GM21360 (cell line): ENCODE measurements around the gene SENP3.

Experiments
- ATAC-seq: cut with Tn5 transposase; IDR thresholded peaks from one replicate; pipeline ENCODE4 v1.9.1; 2021; ENCODE audit warnings: mild to moderate bottlenecking, moderate library complexity; ENCODE audit not compliant: unreplicated experiment

The SENP3 gene

GRCh38 chr17:7561589-7562207 lies at the start of gene SENP3:
Gene SENP3, plus strand, starts transcription at chr17:7561919. Its CDS starts 1,158 bp downstream, at chr17:7563077.
- peak; percentile 54 for ATAC-seq

GRCh38 chr17:7512105-7512504 lies 49.6 kb upstream of the SENP3 start:
- no peak for ATAC-seq

DNA sequence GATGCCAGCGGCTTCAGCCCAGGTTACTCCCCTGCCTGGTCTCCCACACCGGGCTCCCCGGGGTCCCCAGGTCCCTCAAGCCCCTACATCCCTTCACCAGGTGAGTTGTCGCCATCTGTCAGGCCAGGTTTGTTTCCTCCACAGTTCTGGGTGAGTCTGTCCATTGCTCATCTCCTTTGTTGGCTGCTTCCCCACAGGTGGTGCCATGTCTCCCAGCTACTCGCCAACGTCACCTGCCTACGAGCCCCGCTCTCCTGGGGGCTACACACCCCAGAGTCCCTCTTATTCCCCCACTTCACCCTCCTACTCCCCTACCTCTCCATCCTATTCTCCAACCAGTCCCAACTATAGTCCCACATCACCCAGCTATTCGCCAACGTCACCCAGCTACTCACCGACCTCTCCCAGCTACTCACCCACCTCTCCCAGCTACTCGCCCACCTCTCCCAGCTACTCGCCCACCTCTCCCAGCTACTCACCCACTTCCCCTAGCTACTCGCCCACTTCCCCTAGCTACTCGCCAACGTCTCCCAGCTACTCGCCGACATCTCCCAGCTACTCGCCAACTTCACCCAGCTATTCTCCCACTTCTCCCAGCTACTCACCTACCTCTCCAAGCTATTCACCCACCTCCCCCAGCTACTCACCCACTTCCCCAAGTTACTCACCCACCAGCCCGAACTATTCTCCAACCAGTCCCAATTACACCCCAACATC lies 48.7 kb upstream of the SENP3 start:
- no peak for ATAC-seq

DNA sequence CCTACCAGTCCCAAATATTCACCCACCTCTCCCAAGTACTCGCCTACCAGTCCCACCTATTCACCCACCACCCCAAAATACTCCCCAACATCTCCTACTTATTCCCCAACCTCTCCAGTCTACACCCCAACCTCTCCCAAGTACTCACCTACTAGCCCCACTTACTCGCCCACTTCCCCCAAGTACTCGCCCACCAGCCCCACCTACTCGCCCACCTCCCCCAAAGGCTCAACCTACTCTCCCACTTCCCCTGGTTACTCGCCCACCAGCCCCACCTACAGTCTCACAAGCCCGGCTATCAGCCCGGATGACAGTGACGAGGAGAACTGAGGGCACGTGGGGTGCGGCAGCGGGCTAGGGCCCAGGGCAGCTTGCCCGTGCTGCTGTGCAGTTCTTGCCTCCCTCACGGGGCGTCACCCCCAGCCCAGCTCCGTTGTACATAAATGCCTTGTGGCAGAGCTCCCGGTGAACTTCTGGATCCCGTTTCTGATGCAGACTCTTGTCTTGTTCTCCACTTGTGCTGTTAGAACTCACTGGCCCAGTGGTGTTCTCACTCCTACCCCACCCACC lies 47.8 kb upstream of the SENP3 start:
- no peak for ATAC-seq

DNA sequence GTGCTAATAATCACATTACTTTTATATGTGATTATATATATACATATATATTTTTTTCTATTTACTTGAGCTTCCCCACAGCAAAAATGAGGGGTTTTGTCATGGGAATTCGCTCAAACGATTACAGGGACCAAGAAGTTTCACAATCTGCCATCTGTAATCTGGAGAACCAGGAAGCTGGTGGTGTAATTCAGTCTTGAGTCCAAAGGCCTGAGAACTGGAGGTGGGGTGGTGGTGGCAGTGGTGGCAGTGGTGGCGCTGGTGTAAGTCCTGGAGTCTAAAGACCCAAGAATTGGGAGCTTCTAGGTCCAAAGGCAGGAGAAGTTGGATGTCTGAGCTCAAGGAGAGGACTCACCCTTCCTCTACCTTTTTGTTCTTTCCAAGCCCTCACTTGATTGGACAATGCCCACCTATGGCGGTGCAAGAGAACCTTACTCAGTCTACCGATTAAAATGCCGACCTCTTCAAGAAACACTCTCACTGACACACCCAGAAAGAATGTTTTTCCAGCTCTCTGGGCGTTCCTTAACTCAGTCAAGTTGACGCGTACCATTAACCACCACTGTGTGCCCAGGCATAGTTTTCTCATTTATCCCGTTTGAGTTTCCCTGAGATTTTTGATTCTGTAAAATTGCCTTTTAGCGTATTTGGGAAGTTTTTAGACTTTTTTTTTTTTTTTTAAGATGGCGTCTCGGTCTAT lies 45.7 kb upstream of the SENP3 start:
- ATAC-seq = no peak

- ATAC-seq = no peak
Observed at GRCh38 chr17:7523033-7523432, 38.7 kb upstream of the SENP3 start.

GRCh38 chr17:7528842-7529241 lies 32.9 kb upstream of the SENP3 start:
- ATAC-seq = no peak

DNA sequence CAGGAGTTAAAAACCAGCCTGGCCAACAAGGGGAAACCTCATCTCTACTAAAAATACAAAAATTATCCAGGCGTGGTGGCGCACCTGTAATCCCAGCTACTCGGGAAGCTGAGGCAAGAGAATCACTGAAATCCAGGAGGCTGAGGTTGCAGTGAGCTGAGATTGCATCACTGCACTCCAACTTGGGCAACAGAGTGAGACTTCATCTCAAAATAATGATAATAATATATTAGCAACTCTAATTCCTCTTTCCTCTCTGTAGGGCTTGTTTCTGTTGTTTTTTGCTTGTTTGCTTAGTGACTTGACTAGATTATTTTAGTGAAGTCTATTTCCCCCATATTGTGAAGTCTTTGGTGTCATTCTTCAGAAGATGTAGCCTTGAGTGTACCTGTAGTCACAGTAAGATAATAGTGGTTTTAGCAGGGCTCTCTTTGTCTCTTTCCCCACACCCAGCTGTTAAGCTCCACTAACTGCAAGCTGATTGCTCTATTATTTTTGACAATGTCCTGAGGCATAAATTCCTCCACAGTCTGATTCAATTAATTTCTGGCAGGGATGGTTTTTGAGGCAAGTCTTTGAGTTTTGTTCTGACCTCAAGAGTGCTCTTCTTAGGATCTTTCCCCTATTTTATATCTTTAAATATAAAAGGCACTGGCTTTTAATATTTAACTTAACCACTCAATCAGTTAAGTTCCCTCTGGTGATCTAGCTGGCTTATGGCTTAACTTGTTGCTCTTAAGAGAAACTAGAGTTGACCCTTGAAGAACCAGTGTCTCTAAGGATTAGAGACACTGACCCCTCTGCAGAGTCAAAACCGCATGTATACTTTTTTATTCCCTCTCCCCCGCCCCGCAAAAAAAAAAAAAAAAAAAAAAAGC lies 31.5 kb upstream of the SENP3 start:
- no peak for ATAC-seq

GRCh38 chr17:7538050-7538449 lies 23.7 kb upstream of the SENP3 start:
- no peak for ATAC-seq

DNA sequence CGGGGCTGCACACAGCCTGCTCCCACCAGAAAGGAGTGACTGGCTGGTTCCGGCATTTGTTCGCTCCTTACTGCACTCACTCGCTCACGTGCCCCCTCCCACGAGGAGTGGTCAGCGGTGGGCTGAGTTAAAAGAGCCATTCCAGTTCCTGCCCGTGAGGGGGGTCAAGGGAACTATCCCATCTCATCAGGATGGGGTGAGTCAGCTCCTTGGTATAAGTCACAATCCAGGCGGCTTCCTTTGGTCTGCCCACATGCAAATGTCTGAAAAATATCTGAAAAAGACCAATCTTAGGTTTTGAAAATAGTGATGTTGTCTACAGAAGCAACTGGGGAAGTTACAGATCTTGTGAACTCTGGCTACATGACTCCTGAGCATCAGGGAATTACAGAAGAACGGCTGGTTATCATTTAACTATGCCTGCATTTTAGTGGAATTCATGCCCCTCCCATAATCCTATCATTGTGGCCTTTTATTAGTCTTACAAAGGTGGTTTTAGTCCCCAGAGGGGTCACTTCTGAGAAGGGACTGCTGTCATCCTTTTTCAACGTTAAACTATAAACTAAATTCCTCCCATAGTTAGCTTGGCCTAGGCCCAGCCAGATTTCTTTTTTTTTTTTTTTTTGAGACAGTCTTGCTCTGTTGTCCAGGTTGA lies 22.7 kb upstream of the SENP3 start:
- ATAC-seq = no peak

- no peak for ATAC-seq
Observed at GRCh38 chr17:7541074-7541621, 20.6 kb upstream of the SENP3 start.

GRCh38 chr17:7544911-7545310 lies 16.8 kb upstream of the SENP3 start:
- ATAC-seq = no peak

DNA sequence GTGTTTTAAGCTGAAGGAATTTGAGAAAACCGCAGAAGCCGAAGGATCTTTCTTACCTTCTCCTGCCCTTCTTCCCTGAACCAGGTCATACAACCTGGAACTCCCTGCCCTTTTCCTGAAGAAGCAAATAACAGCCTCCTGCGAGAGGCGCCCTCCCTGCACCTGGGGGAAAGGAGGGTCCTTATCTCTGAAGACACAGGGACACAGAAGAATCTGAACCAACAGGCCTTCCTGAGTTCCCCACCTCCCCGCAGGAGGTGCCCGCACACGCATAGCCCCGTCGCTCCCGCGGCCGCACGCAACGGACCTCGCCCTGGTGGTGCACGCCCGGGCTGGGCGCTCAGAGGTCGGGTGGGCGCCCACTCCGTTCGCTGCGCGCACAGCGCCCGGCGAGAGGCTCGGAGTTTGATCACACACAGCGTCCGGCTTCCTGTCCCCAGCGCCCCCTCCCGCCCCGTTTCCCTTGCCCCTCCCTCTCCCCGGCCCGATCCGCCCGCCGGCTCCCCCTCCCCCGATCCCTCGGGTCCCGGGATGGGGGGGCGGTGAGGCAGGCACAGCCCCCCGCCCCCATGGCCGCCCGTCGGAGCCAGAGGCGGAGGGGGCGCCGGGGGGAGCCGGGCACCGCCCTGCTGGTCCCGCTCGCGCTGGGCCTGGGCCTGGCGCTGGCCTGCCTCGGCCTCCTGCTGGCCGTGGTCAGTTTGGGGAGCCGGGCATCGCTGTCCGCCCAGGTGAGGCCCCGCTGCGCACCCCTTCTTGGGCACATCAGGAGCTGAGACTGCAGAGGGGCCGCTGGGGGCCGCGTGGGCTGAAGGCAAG lies 12.9 kb upstream of the SENP3 start, which contains the start of gene TNFSF12:
TSS of gene TNFSF12 (plus strand) at position 474 of the 816 bp plus-strand sequence. CDS start at position 570, 96 bp downstream.
- ATAC-seq = no peak

GRCh38 chr17:7549401-7550055 lies 12.2 kb upstream of the SENP3 start:
- ATAC-seq = no peak

DNA sequence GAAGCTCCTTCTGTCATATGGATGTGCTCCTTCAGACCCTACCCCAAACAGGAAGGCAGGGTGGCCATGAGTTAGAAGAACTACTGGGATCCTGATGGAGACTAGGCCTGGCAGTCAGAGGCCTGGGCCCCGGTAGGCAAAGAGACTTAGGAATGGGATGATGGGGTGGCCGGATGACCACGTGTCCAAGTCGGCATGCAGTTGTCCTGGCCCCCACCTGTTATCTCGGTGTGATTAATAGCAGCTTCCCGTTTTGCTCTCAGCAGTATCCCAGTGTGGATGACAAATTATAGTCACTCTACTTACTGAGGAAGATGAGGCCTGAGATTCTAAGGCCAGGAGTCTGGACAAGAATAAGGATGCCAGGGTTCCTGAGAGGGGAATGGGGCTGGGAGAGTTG lies 11.4 kb upstream of the SENP3 start:
- ATAC-seq = no peak

GRCh38 chr17:7551396-7551795 lies 10.3 kb upstream of the SENP3 start:
- no peak for ATAC-seq

DNA sequence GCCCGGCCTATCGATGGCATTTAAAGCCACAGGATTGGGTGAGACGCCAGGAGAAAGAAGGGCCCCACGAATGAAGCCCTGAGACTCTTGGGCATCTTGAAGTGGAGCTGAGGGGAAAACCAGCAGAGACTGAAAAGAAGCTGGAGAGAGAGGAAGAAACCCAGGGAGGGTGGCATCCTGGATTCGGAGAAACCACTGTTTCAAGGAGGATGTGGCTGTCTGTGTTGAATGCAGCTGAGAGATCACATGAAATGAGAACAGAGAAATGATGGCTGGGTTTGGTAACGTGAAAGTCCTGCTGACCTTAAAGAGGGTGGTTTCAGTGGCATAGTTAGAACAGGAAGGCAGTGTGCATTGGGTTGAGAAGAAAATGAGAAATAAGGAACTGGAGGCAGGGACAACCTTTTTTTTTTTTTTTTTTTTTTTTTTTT lies 9.1 kb upstream of the SENP3 start:
- no peak for ATAC-seq

DNA sequence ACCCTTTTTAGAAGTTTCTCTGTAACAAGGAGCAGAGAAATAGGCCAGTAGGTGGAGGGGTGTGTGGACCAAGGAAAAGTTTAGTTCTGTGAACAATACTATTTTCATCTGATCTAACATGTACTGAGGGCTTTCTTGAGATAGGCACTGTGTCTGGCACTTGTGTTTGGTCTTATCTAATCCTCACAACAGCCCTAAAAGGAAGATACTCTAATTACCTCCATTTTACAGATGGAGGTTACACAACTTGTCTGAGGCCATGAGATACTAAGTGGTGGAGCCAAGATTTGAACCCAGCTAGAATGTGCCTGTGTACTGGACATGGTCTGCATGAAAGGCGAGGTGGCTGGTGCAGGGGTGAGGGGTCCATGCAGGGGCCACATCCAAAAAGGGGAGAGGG lies 8.4 kb upstream of the SENP3 start:
- no peak for ATAC-seq
